HepG2 (cell line): ENCODE data around the gene PEX7. TPM values are rescaled to one million over a fixed set of nuclear protein-coding genes. Genes with fewer than 3 reads are reported as not detected.

Source experiments
- ATAC-seq: fragments of 200-7000 bp; cut with Tn5 transposase; 3 replicates; pipeline ENCODE4 v1.9.1; 2020; ENCODE audit warnings: mild to moderate bottlenecking, moderate library complexity
- BruUV-seq: library from RNA; stranded (reverse); fragments of 400-500 nt; replicated peaks from 2 replicates; lab custom pipeline; 2021; lab: Mats Ljungman, UMichigan
- CTCF ChIA-PET: fragments of 300-600 bp; formaldehyde crosslinking; extraction: SDS; loops from one replicate; lab custom pipeline; 2021; ENCODE audit warnings: low total read pairs, inconsistent platforms, low intra/inter-chr PET ratio; lab: Yijun Ruan, JAX
- POLR2A ChIA-PET: fragments of 350-600 bp; sonication (Branson Sonifier 250); formaldehyde crosslinking; loops from one replicate; lab custom pipeline; 2020; ENCODE audit warnings: antibody characterized with exemption, inconsistent platforms; lab: Yijun Ruan, JAX
- DNase-seq: peaks from one replicate; pipeline ENCODE4 v3.0.0-alpha.2; 2015; ENCODE audit warnings: low spot score
- FAIRE-seq: peaks from 3 replicates; lab custom pipeline; 2011; peaks lifted over from hg19 to GRCh38; lab: Jason Lieb, UNC
- H2AFZ ChIP-seq: one replicate; pipeline ENCODE4 v1.6.1; 2011; ENCODE audit warnings: low read length, inconsistent platforms
- H3K27ac ChIP-seq: fragments of 300-600 bp; 3 replicates; pipeline ENCODE4 v1.8.0; 2011; ENCODE audit warnings: mixed run types, mild to moderate bottlenecking, mixed read lengths, low read length, inconsistent platforms; ENCODE audit not compliant: insufficient read depth; ENCODE audit errors: extremely low read length
- H3K27me3 ChIP-seq, 2 experiments: fragments of 200-600 bp in 1 of 2; 2 replicates in 1 of 2; 3 replicates in 1 of 2; pipeline versions ENCODE4 v1.6.0 to v1.8.0; 2011; ENCODE audit warnings: low read length in 2 of 2, mild to moderate bottlenecking in 2 of 2, moderate library complexity in 2 of 2, inconsistent platforms in 1 of 2; ENCODE audit not compliant: insufficient read depth in 2 of 2, control insufficient read depth in 1 of 2
- H3K36me3 ChIP-seq, 2 experiments: fragments of 200-600 bp in 1 of 2; replicated peaks in 1 of 2; 2 replicates in 1 of 2; 3 replicates in 1 of 2; pipeline versions ENCODE4 v1.5.1 to v1.8.0; 2011; ENCODE audit warnings: low read length in 2 of 2, inconsistent platforms in 1 of 2; ENCODE audit not compliant: insufficient read depth in 2 of 2, control insufficient read depth in 1 of 2
- H3K4me1 ChIP-seq: 2 replicates; pipeline ENCODE4 v1.5.1; 2012; ENCODE audit warnings: low read length, inconsistent platforms; ENCODE audit not compliant: insufficient read depth
- H3K4me2 ChIP-seq: 2 replicates; pipeline ENCODE4 v1.6.0; 2011; ENCODE audit warnings: low read depth, low read length, inconsistent platforms
- H3K4me3 ChIP-seq, 3 experiments: fragments of 200-600 bp in 1 of 3; sonication (generic), shearing (Covaris generic) in 1 of 3; replicated peaks in 1 of 3; 2 replicates each; pipeline ENCODE4 v1.5.1; 2011 to 2016; ENCODE audit warnings: low read length in 3 of 3, inconsistent platforms in 2 of 3, low read depth in 2 of 3, mild to moderate bottlenecking in 2 of 3, control low read depth in 1 of 3, mixed read lengths in 1 of 3; ENCODE audit not compliant: insufficient read depth in 1 of 3
- H3K79me2 ChIP-seq: one replicate; pipeline ENCODE4 v1.6.1; 2011; ENCODE audit warnings: low read length, inconsistent platforms; ENCODE audit not compliant: insufficient read depth
- H3K9ac ChIP-seq: 2 replicates; pipeline ENCODE4 v1.6.0; 2011; ENCODE audit warnings: mild to moderate bottlenecking, low read depth, low read length, inconsistent platforms; ENCODE audit not compliant: insufficient read depth
- H3K9me3 ChIP-seq: 2 replicates; pipeline ENCODE4 v1.5.1; 2012; ENCODE audit warnings: mild to moderate bottlenecking, low read length
- H4K20me1 ChIP-seq: 2 replicates; pipeline ENCODE4 v1.6.0; 2011; ENCODE audit warnings: inconsistent platforms, mild to moderate bottlenecking, low read length, moderate library complexity; ENCODE audit not compliant: insufficient read depth
- CBFB ChIP-seq: sonication (generic); formaldehyde crosslinking; IDR thresholded peaks from 2 replicates; pipeline ENCODE4 v1.4.0; 2020; ENCODE audit warnings: missing genetic modification reagents
- PHF5A ChIP-seq: IDR thresholded peaks from one replicate; pipeline ENCODE4 v1.6.1; 2018; ENCODE audit warnings: low read depth, missing genetic modification reagents; ENCODE audit not compliant: unreplicated experiment
- ZFP36 ChIP-seq: fragments of 150-350 bp; IDR thresholded peaks from 2 replicates; pipeline ENCODE4 v1.6.1; 2018; ENCODE audit warnings: borderline replicate concordance, low read length, low read depth; ENCODE audit not compliant: partially characterized antibody
- ZNF326 ChIP-seq: sonication (generic); formaldehyde crosslinking; IDR thresholded peaks from 2 replicates; pipeline ENCODE4 v1.4.0; 2020; ENCODE audit warnings: missing genetic modification reagents, borderline replicate concordance
- ZNF558 ChIP-seq: sonication (generic); formaldehyde crosslinking; IDR thresholded peaks from 2 replicates; pipeline ENCODE4 v1.9.0; 2022; ENCODE audit warnings: mild to moderate bottlenecking, missing genetic modification reagents, borderline replicate concordance
- ZNF652 ChIP-seq: IDR thresholded peaks from 2 replicates; pipeline ENCODE4 v1.6.1; 2016; ENCODE audit warnings: low read depth, borderline replicate concordance
- ZNF710 ChIP-seq: sonication (generic); formaldehyde crosslinking; IDR thresholded peaks from 2 replicates; pipeline ENCODE4 v1.5.0; 2020; ENCODE audit warnings: mild to moderate bottlenecking, missing genetic modification reagents, borderline replicate concordance
- ZNF816 ChIP-seq: sonication (generic); formaldehyde crosslinking; IDR thresholded peaks from 2 replicates; pipeline ENCODE4 v1.8.0; 2022; ENCODE audit warnings: missing genetic modification reagents, mild to moderate bottlenecking, borderline replicate concordance
- WGBS: methylation state at CpG from one replicate; pipeline ENCODE4 v1.1.6; 2017; ENCODE audit warnings: low lambda C conversion rate; 5-methylcytosine and 5-hydroxymethylcytosine counted together
- in situ Hi-C: cut with HindIII; loops from 2 replicates; pipeline ENCODE4 v1.10.0; 2017; ENCODE audit warnings: low pct_unique_long_range_greater_than_20kb; ENCODE audit not compliant: extremely low pct_ligation_motif_present
- intact Hi-C: fragments of 100-400 bp; cut with micrococcal nuclease; formaldehyde crosslinking; loops from one replicate; pipeline ENCODE4 v1.10.0; 2022; ENCODE audit not compliant: unreplicated experiment
- polyA plus RNA-seq, 8 experiments: library from polyadenylated mRNA; depleted of rRNA in 3 of 8; stranded (reverse) in 7 of 8; unstranded in 1 of 8; fragments of >200 nt; fragmentation: Illumina TruSeq in 4 of 8; extraction: Trizol in 4 of 8; gene quantifications; 2 replicates each; pipeline versions ENCODE4 v1.2.1 to v1.2.3, GENCODE V29; 2011 to 2016; ENCODE audit warnings: low read depth in 4 of 8, missing spikeins in 1 of 8, mixed read lengths in 1 of 8; ENCODE audit not compliant: insufficient read depth in 1 of 8
- total RNA-seq, 5 experiments: library from RNA; depleted of rRNA; stranded (reverse); fragments of >200 nt; fragmentation: Illumina TruSeq; extraction: Trizol; gene quantifications; 2 replicates each; pipeline ENCODE4 v1.2.3, GENCODE V29; 2016; ENCODE audit warnings: low read depth in 1 of 5

PEX7 gene
- total and polyA plus RNA-seq, 2 of the 13 experiments (the other 11 are each of a cell fraction or from before 2014, with no cell fraction given): 0.04 to 0.53 TPM

- H3K27ac ChIP-seq: no peak overlapping the region
- WGBS: 39% methylated on average over 3 of the region's 3 CpGs
- no peak overlapping the region for H3K4me3 ChIP-seq
- TF ChIP-seq ZFP36 (no peak), ZNF326 (CRISPR knock-in tag) (no peak), PHF5A (CRISPR knock-in tag) (no peak), ZNF652 (CRISPR knock-in tag) (no peak), ZNF558 (CRISPR knock-in tag) (no peak), ZNF816 (no peak), CBFB (CRISPR knock-in tag) (no peak)
- FAIRE-seq: no peak
- BruUV-seq: no TSS peak
- H4K20me1 ChIP-seq: peaks cover 3% of the 10 kb centered on the region; the same call in 1 of the 2 replicates
- H3K4me2 ChIP-seq: no peak overlapping the region
- no peak for DNase-seq
- H3K9ac ChIP-seq: no peak overlapping the region
- H3K27me3 ChIP-seq: peaks cover 1 to 40% of the 10 kb centered on the region in 2 experiments
- no peaks in the 10 kb centered on the region for H3K36me3 ChIP-seq
- CTCF ChIA-PET: no interaction called here
- H3K9me3 ChIP-seq: no peaks in the 10 kb centered on the region
- no peak overlapping the region for H2AFZ ChIP-seq
- POLR2A ChIA-PET: no interaction called here
- H3K4me1 ChIP-seq: 0 out of 2 replicates have a peak, but pooled peaks cover 6% of the 10 kb centered on the region
- H3K79me2 ChIP-seq: no peaks in the 10 kb centered on the region
- intact Hi-C loops: no loop called here
- no peak for ATAC-seq
- in situ Hi-C loops: no loop called here
Observed at GRCh38 chr6:136890986-136891385, 68.6 kb downstream of the PEX7 start.

GRCh38 chr6:136893187-136893586 is 70.8 kb downstream of the PEX7 start:
- Histone ChIP-seq H3K79me2 (no peaks in the 10 kb centered on the region), H3K4me1 (0 out of 2 replicates have a peak, but pooled peaks cover 2% of the 10 kb centered on the region), H3K4me3 (no peak overlapping the region), H2AFZ (no peak overlapping the region), H3K4me2 (no peak overlapping the region), H3K9ac (no peak overlapping the region)
- no peak for FAIRE-seq
- POLR2A ChIA-PET: no interaction called here
- no peak for TF ChIP-seq ZNF710 (CRISPR knock-in tag)
- TF ChIP-seq, all 625 proteins: peak for 0
- DNase-seq: no peak
- in situ Hi-C loops (no loop called here), intact Hi-C loops (no loop called here)
- whole genome bisulfite sequencing: 39% methylated on average over 5 of the region's 5 CpGs
- Histone ChIP-seq H3K36me3 (no peaks in the 10 kb centered on the region), H4K20me1 (peaks cover 3% of the 10 kb centered on the region; the same call in 1 of the 2 replicates), H3K9me3 (no peaks in the 10 kb centered on the region), H3K27me3 (peaks cover 1 to 33% of the 10 kb centered on the region in 2 experiments; a peak in 4 of 5 replicates), H3K27ac (no peak overlapping the region)
- BruUV-seq: no TSS peak
- ATAC-seq: no peak
- CTCF ChIA-PET: no interaction called here
